ENCODE measurements around the gene BRINP3. TPM values are rescaled to one million over a fixed set of nuclear protein-coding genes. Genes with fewer than 3 reads are reported as not detected.

BRINP3 gene
- total RNA-seq, 1 experiment from 2014 or later, result not detected

DNA sequence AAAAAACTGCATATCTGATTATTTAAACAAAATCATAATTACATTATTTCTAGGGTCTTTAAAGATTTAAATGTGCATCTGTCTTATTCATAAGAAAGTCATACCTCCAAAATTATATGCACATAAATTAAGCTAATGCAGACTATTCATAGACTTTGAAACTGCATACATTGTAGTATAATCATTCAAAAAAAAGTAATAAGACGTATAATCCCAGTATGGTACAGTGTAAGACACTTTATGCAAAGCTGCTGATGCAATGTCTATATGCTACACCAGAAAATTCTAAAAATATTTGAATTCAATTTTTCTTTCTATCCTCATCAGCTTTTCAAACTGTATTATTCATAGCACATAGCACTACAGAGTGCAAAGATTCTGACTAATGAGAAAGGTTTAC lies 22.0 kb downstream of the BRINP3 start:
- Histone ChIP-seq H2BK120ac (ENCODE audit: low read depth, low read length, poor library complexity, severe bottlenecking) (no peak overlapping the region), H4K91ac (ENCODE audit: insufficient read length, low read depth, low read length) (no peak overlapping the region), H4K20me1 (ENCODE audit: control insufficient read depth, insufficient read depth, insufficient read length) (no peaks in the 10 kb centered on the region), H4K8ac (replicated peaks; ENCODE audit: insufficient read length, low read depth, low read length) (no peak overlapping the region), H3K79me2 (ENCODE audit: insufficient read depth, low read length) (no peaks in the 10 kb centered on the region), H2BK20ac (ENCODE audit: low read depth, low read length, poor library complexity, severe bottlenecking) (no peak overlapping the region), H2BK15ac (ENCODE audit: low read depth, low read length) (no peak overlapping the region), H3K14ac (ENCODE audit: insufficient read depth, low read length) (no peak overlapping the region), H3K27me3 (ENCODE audit: insufficient read depth, low read length) (no peaks in the 10 kb centered on the region), H3K27ac (ENCODE audit: insufficient read length, low read depth, low read length) (no peak overlapping the region), H3K4ac (ENCODE audit: low read depth, low read length) (no peak overlapping the region), H3K56ac (ENCODE audit: insufficient read length, low read depth, low read length) (no peak overlapping the region), H2AFZ (ENCODE audit: low read length) (no peak overlapping the region), H3T11ph (ENCODE audit: low read length) (no peak overlapping the region), H3K18ac (ENCODE audit: insufficient read length, low read depth, low read length) (no peak overlapping the region), H3K23me2 (ENCODE audit: insufficient read length, low read depth, low read length, poor library complexity, severe bottlenecking) (no peaks in the 10 kb centered on the region), H2BK5ac (ENCODE audit: insufficient read length, low read length) (no peak overlapping the region), H2AK5ac (ENCODE audit: insufficient read length, low read length) (no peak overlapping the region), H2BK12ac (ENCODE audit: insufficient read length, low read depth, low read length) (no peak overlapping the region), H4K5ac (ENCODE audit: insufficient read length, low read depth, low read length) (no peak overlapping the region), H3K79me1 (ENCODE audit: insufficient read depth, low read depth, low read length, poor library complexity, severe bottlenecking) (no peaks in the 10 kb centered on the region), H3K9me3 (ENCODE audit: control insufficient read depth, low read depth, low read length) (no peaks in the 10 kb centered on the region), H3K23ac (ENCODE audit: insufficient read length, low read depth, low read length) (no peak overlapping the region), H3K4me1 (ENCODE audit: insufficient read depth, low read length) (no peaks in the 10 kb centered on the region), H3K4me2 (ENCODE audit: insufficient read depth, insufficient read length, low read length) (no peak overlapping the region), H3K9ac (ENCODE audit: extremely low read depth, insufficient read length, low read length) (no peak overlapping the region)
- Mint-ChIP-seq H3K9me3 (no peaks in the 10 kb centered on the region), H3K36me3 (ENCODE audit: insufficient read depth in 1 of 3, low read depth in 3 of 3) (no peaks in the 10 kb centered on the region), H3K27ac (no peak overlapping the region), H3K4me1 (no peaks in the 10 kb centered on the region), H3K4me3 (no peak overlapping the region), H3K27me3 (ENCODE audit: low read depth) (no peaks in the 10 kb centered on the region)
- DNase-seq, result no peak
- WGBS (ENCODE audit: extremely low coverage, insufficient read length, low lambda C conversion rate), result no CpG with 5 or more reads among the region's 1 CpG
- no peak for TF ChIP-seq CTCF (conservative IDR thresholded peaks at IDR 0.05)
